Neutrophil (primary cell): ENCODE data around the gene DSCAML1.

ENCODE experiments used
- H3K27ac ChIP-seq: fragments of 200-600 bp; sonication (generic); 2 replicates; pipeline ENCODE4 v1.5.1; 2016; ENCODE audit warnings: mild to moderate bottlenecking, moderate library complexity
- H3K27me3 ChIP-seq: fragments of 200-600 bp; sonication (generic); 2 replicates; pipeline ENCODE4 v1.6.0; 2016; ENCODE audit warnings: mild to moderate bottlenecking
- H3K36me3 ChIP-seq: fragments of 200-600 bp; sonication (generic); 2 replicates; pipeline ENCODE4 v1.5.1; 2017
- H3K4me1 ChIP-seq, 2 experiments: fragments of 200-600 bp in 1 of 2; sonication (generic) in 1 of 2; 1 replicate in 1 of 2; 2 replicates in 1 of 2; pipeline versions ENCODE4 v1.5.1 to v1.6.1; 2013 to 2016; ENCODE audit warnings: low read depth in 1 of 2, low read length in 1 of 2, mild to moderate bottlenecking in 1 of 2, moderate library complexity in 1 of 2; ENCODE audit not compliant: control insufficient read depth in 1 of 2, insufficient read depth in 1 of 2
- H3K4me3 ChIP-seq, 2 experiments: fragments of 200-600 bp in 1 of 2; sonication (generic) in 1 of 2; 1 replicate in 1 of 2; 2 replicates in 1 of 2; pipeline ENCODE4 v1.5.1; 2013 to 2016; ENCODE audit warnings: low read depth in 1 of 2, low read length in 1 of 2, mild to moderate bottlenecking in 1 of 2, moderate library complexity in 1 of 2
- H3K9me3 ChIP-seq: fragments of 200-600 bp; sonication (generic); 2 replicates; pipeline ENCODE4 v1.5.1; 2016
- CTCF ChIP-seq: fragments of 200-600 bp; sonication (generic); IDR thresholded peaks from 2 replicates; pipeline ENCODE4 v1.5.1; 2016; ENCODE audit warnings: antibody characterized with exemption

Gene DSCAML1

GRCh38 chr11:117678658-117679406, 118.2 kb downstream of the DSCAML1 start:
- Histone ChIP-seq H3K27me3 (peaks cover 41% of the 10 kb centered on the region), H3K36me3 (no peaks in the 10 kb centered on the region), H3K4me1 (no peaks in the 10 kb centered on the region), H3K9me3 (no peaks in the 10 kb centered on the region), H3K27ac (no peak overlapping the region), H3K4me3 (no peak overlapping the region)
- no peak for TF ChIP-seq CTCF

GRCh38 chr11:117677729-117678310, 119.2 kb downstream of the DSCAML1 start:
- no peak for TF ChIP-seq CTCF
- no peak overlapping the region for H3K4me3 ChIP-seq
- H3K27me3 ChIP-seq, result peaks cover 37% of the 10 kb centered on the region
- no peaks in the 10 kb centered on the region for H3K9me3 ChIP-seq
- H3K36me3 ChIP-seq, result no peaks in the 10 kb centered on the region
- H3K4me1 ChIP-seq, result no peaks in the 10 kb centered on the region
- no peak overlapping the region for H3K27ac ChIP-seq

DNA sequence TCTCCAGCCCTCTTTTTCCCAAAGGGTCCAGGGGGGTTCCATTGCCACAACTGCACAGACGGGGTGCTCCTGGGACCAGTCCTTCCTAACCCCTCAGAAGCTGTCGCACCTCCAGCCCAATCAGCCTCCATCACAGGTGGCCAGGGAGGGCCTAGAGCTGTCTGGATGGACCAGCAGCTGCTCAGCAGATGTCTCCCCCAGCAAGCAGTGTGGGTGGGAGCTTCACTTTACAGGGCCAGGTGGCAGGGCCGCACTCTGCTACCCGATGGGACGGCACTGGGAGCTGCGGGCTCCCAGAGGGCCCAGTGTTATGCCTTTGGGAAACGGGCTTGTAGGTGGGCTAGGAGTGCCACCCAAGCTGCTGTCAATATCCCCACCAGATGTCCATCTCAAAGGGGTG, 120.5 kb downstream of the DSCAML1 start:
- Histone ChIP-seq H3K9me3 (no peaks in the 10 kb centered on the region), H3K4me1 (no peaks in the 10 kb centered on the region), H3K27me3 (peaks cover 36% of the 10 kb centered on the region), H3K36me3 (no peaks in the 10 kb centered on the region), H3K27ac (no peak overlapping the region), H3K4me3 (no peak overlapping the region)
- no peak for TF ChIP-seq CTCF

GRCh38 chr11:117673602-117674001, 123.4 kb downstream of the DSCAML1 start:
- no peak for TF ChIP-seq CTCF
- no peak overlapping the region for H3K27ac ChIP-seq
- no peaks in the 10 kb centered on the region for H3K36me3 ChIP-seq
- no peaks in the 10 kb centered on the region for H3K9me3 ChIP-seq
- H3K4me1 ChIP-seq, result no peaks in the 10 kb centered on the region
- no peak overlapping the region for H3K4me3 ChIP-seq
- peaks cover 22% of the 10 kb centered on the region for H3K27me3 ChIP-seq

- Histone ChIP-seq H3K36me3 (no peaks in the 10 kb centered on the region), H3K27ac (no peak overlapping the region), H3K9me3 (no peaks in the 10 kb centered on the region), H3K4me1 (no peaks in the 10 kb centered on the region), H3K27me3 (peaks cover 10% of the 10 kb centered on the region), H3K4me3 (no peak overlapping the region)
- TF ChIP-seq CTCF, result no peak
Measured at GRCh38 chr11:117671370-117671769, 125.6 kb downstream of the DSCAML1 start.
